ENCODE results near the gene TJAP1. TPM values are rescaled to one million over a fixed set of nuclear protein-coding genes. Genes with fewer than 3 reads are reported as not detected.
"Not testable (repeated sequence)": the region's sequence is repeated elsewhere in the genome, so short reads cannot be mapped to it uniquely, and the experiment has no call there.

The TJAP1 gene
- total and polyA plus RNA-seq, 2 donors (not counting 3 experiments of a cell fraction or from before 2014, with no cell fraction given), result 28.4 to 31.8 TPM

- no TSS peak for BruUV-seq (replicated peaks)
- dilution Hi-C loops (cut with MboI; ENCODE audit: extremely low pct_ligation_motif_present, low sequenced_read_pairs), result no loop called here
- TF ChIP-seq POLR2A (IDR thresholded peaks at IDR 0.05; ENCODE audit: low read depth, low read length) (no peak), EZH2 (IDR thresholded peaks at IDR 0.05; ENCODE audit: borderline replicate concordance, low read depth, low read length, severe bottlenecking) (no peak), FOS (IDR thresholded peaks at IDR 0.05; ENCODE audit: borderline replicate concordance, insufficient read depth, low read length) (no peak), JUN (IDR thresholded peaks at IDR 0.05; ENCODE audit: borderline replicate concordance, insufficient read depth, insufficient read length, low read depth) (no peak), CTCF (IDR thresholded peaks at IDR 0.05; ENCODE audit: extremely low read depth in 1 of 2, insufficient read depth in 1 of 2, low read depth in 1 of 2, low read length in 2 of 2) (no peak), MYC (IDR thresholded peaks at IDR 0.05; ENCODE audit: low read depth, low read length) (no peak), GATA2 (IDR thresholded peaks at IDR 0.05; ENCODE audit: insufficient read depth, insufficient read length, low read depth, low read length) (no peak), MAX (IDR thresholded peaks at IDR 0.05; ENCODE audit: insufficient read depth, insufficient read length) (no peak), POLR2AphosphoS5 (IDR thresholded peaks at IDR 0.05; ENCODE audit: insufficient read depth, low read depth, low read length) (no peak)
- H3K36me3 ChIP-seq (ENCODE audit: control insufficient read depth in 2 of 2, extremely low read depth in 1 of 2, insufficient read depth in 2 of 2, low read length in 2 of 2), result peaks cover 0 to 11% of the 10 kb centered on the region in 2 experiments
- CTCF ChIA-PET, result interaction anchor here (7.0 to 19.0 kb wide), 2 partner anchors 9 to 42 kb away, joined by 58 to 289 read pairs; partner anchors contain the start of gene DLK2
- no peak overlapping the region for H3K4me2 ChIP-seq (ENCODE audit: insufficient read depth, low read length)
- peaks cover 16% of the 10 kb centered on the region for H3K4me1 ChIP-seq (ENCODE audit: control insufficient read depth, extremely low read depth, insufficient read depth, low read length)
- H3K27ac ChIP-seq (ENCODE audit: insufficient read depth, low read depth, low read length), result no peak overlapping the region
- H3K9me1 ChIP-seq (replicated peaks; ENCODE audit: control insufficient read depth, extremely low read depth, insufficient read depth, low read length), result no peaks in the 10 kb centered on the region
- H3K27me3 ChIP-seq (ENCODE audit: control insufficient read depth in 2 of 2, insufficient read depth in 2 of 2, low read length in 2 of 2), result no peaks in the 10 kb centered on the region
- FAIRE-seq (no peak), DNase-seq (ENCODE audit: low read depth, low spot score) (no peak)
- POLR2A ChIA-PET, result no interaction called here
- H3K4me3 ChIP-seq (replicated peaks in 1 of 3; ENCODE audit: insufficient read depth in 1 of 3, low read depth in 1 of 3, low read length in 3 of 3), result no peak overlapping the region
- no peaks in the 10 kb centered on the region for H3K79me2 ChIP-seq (ENCODE audit: control insufficient read depth, insufficient read depth, low read length)
- no peak overlapping the region for H3K9ac ChIP-seq (replicated peaks; ENCODE audit: extremely low read depth, insufficient read depth, low read length)
- no peaks in the 10 kb centered on the region for H4K20me1 ChIP-seq (replicated peaks; ENCODE audit: control insufficient read depth, extremely low read depth, insufficient read depth, low read length)
- H2AFZ ChIP-seq (ENCODE audit: low read depth, low read length), result no peak overlapping the region
- intact Hi-C loops (cut with micrococcal nuclease), result loop anchor here (2.0 kb wide), 1 partner anchor 43 kb away; the partner anchor contains the start of gene DLK2
- no peaks in the 10 kb centered on the region for H3K9me3 ChIP-seq (replicated peaks; ENCODE audit: control insufficient read depth, insufficient read depth, low read length)
Measured at GRCh38 chr6:43497689-43498088, 20.3 kb downstream of the TJAP1 start.

DNA sequence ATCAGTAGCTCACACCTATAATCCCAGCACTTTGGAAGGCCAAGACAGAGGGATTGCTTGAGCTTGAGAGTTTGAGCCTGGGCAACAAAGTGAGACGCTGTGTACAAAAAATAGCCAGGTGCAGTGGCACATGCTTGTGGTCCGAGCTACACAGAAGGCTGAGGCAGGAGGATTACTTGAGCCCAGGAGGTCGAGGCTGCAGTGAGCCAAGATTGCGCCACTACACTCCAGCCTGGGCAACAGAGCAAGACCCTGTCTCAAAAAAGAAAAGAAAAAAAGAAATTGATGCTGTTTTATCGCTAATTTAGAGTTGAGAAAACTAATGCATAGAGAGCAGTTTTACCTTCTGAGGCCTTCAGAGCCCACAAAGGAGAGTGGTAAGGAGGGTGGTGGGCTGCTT, 20.9 kb downstream of the TJAP1 start:
- H3K4me3 ChIP-seq (replicated peaks in 1 of 3; ENCODE audit: insufficient read depth in 1 of 3, low read depth in 1 of 3, low read length in 3 of 3); POLR2A ChIA-PET; H3K27me3 ChIP-seq (ENCODE audit: control insufficient read depth in 2 of 2, insufficient read depth in 2 of 2, low read length in 2 of 2); H2AFZ ChIP-seq (ENCODE audit: low read depth, low read length); FAIRE-seq; H3K79me2 ChIP-seq (ENCODE audit: control insufficient read depth, insufficient read depth, low read length); H3K27ac ChIP-seq (ENCODE audit: insufficient read depth, low read depth, low read length); dilution Hi-C loops (cut with MboI; ENCODE audit: extremely low pct_ligation_motif_present, low sequenced_read_pairs); DNase-seq (ENCODE audit: low read depth, low spot score); H4K20me1 ChIP-seq (replicated peaks; ENCODE audit: control insufficient read depth, extremely low read depth, insufficient read depth, low read length); H3K4me2 ChIP-seq (ENCODE audit: insufficient read depth, low read length); H3K9me3 ChIP-seq (replicated peaks; ENCODE audit: control insufficient read depth, insufficient read depth, low read length); H3K9me1 ChIP-seq (replicated peaks; ENCODE audit: control insufficient read depth, extremely low read depth, insufficient read depth, low read length); H3K9ac ChIP-seq (replicated peaks; ENCODE audit: extremely low read depth, insufficient read depth, low read length); BruUV-seq (replicated peaks): not testable (repeated sequence)
- peaks cover 15% of the 10 kb centered on the region for H3K4me1 ChIP-seq (ENCODE audit: control insufficient read depth, extremely low read depth, insufficient read depth, low read length)
- intact Hi-C loops (cut with micrococcal nuclease), result loop anchor here (2.0 kb wide), 1 partner anchor 43 kb away; the partner anchor contains the start of gene DLK2
- peaks cover 0 to 17% of the 10 kb centered on the region in 2 experiments for H3K36me3 ChIP-seq (ENCODE audit: control insufficient read depth in 2 of 2, extremely low read depth in 1 of 2, insufficient read depth in 2 of 2, low read length in 2 of 2)
- CTCF ChIA-PET, result interaction anchor here (1.5 to 19.0 kb wide), 3 partner anchors 9 to 269 kb away, joined by 3 to 289 read pairs (median 58); partner anchors contain the start of genes DLK2 and DNPH1
